Vagina (tissue), 2 donors: ENCODE data around the gene PPP1CC. TPM values are rescaled to one million over a fixed set of nuclear protein-coding genes. Genes with fewer than 3 reads are reported as not detected.

Experiments used
- DNase-seq, 2 donors: peaks; one replicate each; pipeline ENCODE4 v3.0.0-alpha.2; 2017; ENCODE audit errors: extremely low spot score in 2 of 2
- H3K27ac ChIP-seq: fragments of 200-600 bp; sonication (generic); one replicate; pipeline ENCODE4 v1.5.1; 2019
- H3K27me3 ChIP-seq: fragments of 200-600 bp; sonication (generic); one replicate; pipeline ENCODE4 v1.5.1; 2019
- H3K36me3 ChIP-seq, 2 donors: fragments of 200-600 bp; sonication (generic); one replicate each; pipeline ENCODE4 v1.5.1; 2017 to 2019
- H3K4me1 ChIP-seq: fragments of 200-600 bp; sonication (generic); one replicate; pipeline ENCODE4 v1.5.1; 2019
- H3K4me3 ChIP-seq, 2 donors: fragments of 200-600 bp; sonication (generic); 1 replicate in 1 of 2; 2 replicates in 1 of 2; pipeline ENCODE4 v1.5.1; 2016 to 2019
- H3K9me3 ChIP-seq: fragments of 200-600 bp; sonication (generic); one replicate; pipeline ENCODE4 v1.5.1; 2019
- CTCF ChIP-seq, 3 experiments: fragments of 450-650 bp in 2 of 3; fragments of 200-600 bp in 1 of 3; sonication (generic) in 1 of 3; IDR thresholded peaks; one replicate each; pipeline ENCODE4 v1.5.1; 2017 to 2019; ENCODE audit warnings: antibody characterized with exemption in 3 of 3, mild to moderate bottlenecking in 2 of 3, moderate library complexity in 2 of 3
- POLR2A ChIP-seq, 2 donors: fragments of 450-650 bp; IDR thresholded peaks; one replicate each; pipeline ENCODE4 v1.6.1; 2017; ENCODE audit warnings: antibody characterized with exemption in 2 of 2, mild to moderate bottlenecking in 2 of 2, moderate library complexity in 2 of 2
- POLR2AphosphoS5 ChIP-seq, 2 donors: sonication (generic); formaldehyde crosslinking; IDR thresholded peaks; one replicate each; pipeline ENCODE4 v1.9.0; 2017; ENCODE audit warnings: antibody characterized with exemption in 2 of 2, mild to moderate bottlenecking in 2 of 2, low read depth in 1 of 2; ENCODE audit not compliant: insufficient read depth in 1 of 2
- intact Hi-C: fragments of 100-400 bp; cut with DNase I; formaldehyde crosslinking; loops from one replicate; pipeline ENCODE4 v1.15.1; 2023
- total RNA-seq: library from RNA; depleted of rRNA; stranded (reverse); fragments of >200 nt; gene quantifications from one replicate; pipeline ENCODE4 v1.2.3, GENCODE V29; 2016

Gene PPP1CC
- total RNA-seq, 1 donor from 2014 or later, result 87.9 TPM

GRCh38 chr12:110756611-110757010 lies 13.9 kb upstream of the PPP1CC start:
- no peak overlapping the region for H3K27ac ChIP-seq
- H3K4me3 ChIP-seq, result no peak overlapping the region
- H3K27me3 ChIP-seq, result no peaks in the 10 kb centered on the region
- H3K9me3 ChIP-seq, result no peaks in the 10 kb centered on the region
- no peaks in the 10 kb centered on the region for H3K36me3 ChIP-seq
- intact Hi-C loops, result no loop called here
- DNase-seq, result no peak
- no peaks in the 10 kb centered on the region for H3K4me1 ChIP-seq
- TF ChIP-seq POLR2AphosphoS5 (IDR thresholded peaks at IDR 0.05; ENCODE audit: insufficient read depth in 1 of 2, low read depth in 1 of 2) (no peak), CTCF (IDR thresholded peaks at IDR 0.05) (no peak), POLR2A (IDR thresholded peaks at IDR 0.05) (no peak)

- intact Hi-C loops, result no loop called here
- no peak for DNase-seq
- Histone ChIP-seq H3K4me3 (no peak overlapping the region), H3K9me3 (no peaks in the 10 kb centered on the region), H3K27ac (no peak overlapping the region), H3K4me1 (no peaks in the 10 kb centered on the region), H3K36me3 (no peaks in the 10 kb centered on the region), H3K27me3 (no peaks in the 10 kb centered on the region)
- TF ChIP-seq POLR2A (IDR thresholded peaks at IDR 0.05) (no peak), CTCF (IDR thresholded peaks at IDR 0.05) (no peak), POLR2AphosphoS5 (IDR thresholded peaks at IDR 0.05; ENCODE audit: insufficient read depth in 1 of 2, low read depth in 1 of 2) (no peak)
Measured at GRCh38 chr12:110754101-110754793, 11.6 kb upstream of the PPP1CC start.

- no peak for TF ChIP-seq POLR2A (IDR thresholded peaks at IDR 0.05)
- TF ChIP-seq POLR2AphosphoS5 (IDR thresholded peaks at IDR 0.05; ENCODE audit: insufficient read depth in 1 of 2, low read depth in 1 of 2), result no peak
- TF ChIP-seq CTCF (IDR thresholded peaks at IDR 0.05), result no peak
- intact Hi-C loops, result no loop called here
- H3K4me3 ChIP-seq, result no peak overlapping the region
- peak overlapping the region; percentile 36 for H3K27ac ChIP-seq
- H3K36me3 ChIP-seq, result no peaks in the 10 kb centered on the region
- H3K4me1 ChIP-seq, result no peaks in the 10 kb centered on the region
- H3K9me3 ChIP-seq, result no peaks in the 10 kb centered on the region
- H3K27me3 ChIP-seq, result no peaks in the 10 kb centered on the region
- no peak for DNase-seq
Measured at GRCh38 chr12:110750784-110751461, 8.2 kb upstream of the PPP1CC start.

- H3K27me3 ChIP-seq, result no peaks in the 10 kb centered on the region
- H3K9me3 ChIP-seq, result no peaks in the 10 kb centered on the region
- DNase-seq, result no peak
- H3K4me1 ChIP-seq, result peaks cover 17% of the 10 kb centered on the region
- no peaks in the 10 kb centered on the region for H3K36me3 ChIP-seq
- TF ChIP-seq POLR2A (IDR thresholded peaks at IDR 0.05), result no peak
- TF ChIP-seq CTCF (IDR thresholded peaks at IDR 0.05), result no peak
- TF ChIP-seq POLR2AphosphoS5 (IDR thresholded peaks at IDR 0.05; ENCODE audit: insufficient read depth in 1 of 2, low read depth in 1 of 2), result no peak
- no peak overlapping the region for H3K4me3 ChIP-seq
- no peak overlapping the region for H3K27ac ChIP-seq
- intact Hi-C loops, result no loop called here
Measured at GRCh38 chr12:110746550-110746949, 3.9 kb upstream of the PPP1CC start.
